ENCODE results near the gene RBM25. TPM values are rescaled to one million over a fixed set of nuclear protein-coding genes. Genes with fewer than 3 reads are reported as not detected.

Gene RBM25
- total RNA-seq, 4 donors from 2014 or later = 64.1 to 87.0 (median 73.8) TPM

DNA sequence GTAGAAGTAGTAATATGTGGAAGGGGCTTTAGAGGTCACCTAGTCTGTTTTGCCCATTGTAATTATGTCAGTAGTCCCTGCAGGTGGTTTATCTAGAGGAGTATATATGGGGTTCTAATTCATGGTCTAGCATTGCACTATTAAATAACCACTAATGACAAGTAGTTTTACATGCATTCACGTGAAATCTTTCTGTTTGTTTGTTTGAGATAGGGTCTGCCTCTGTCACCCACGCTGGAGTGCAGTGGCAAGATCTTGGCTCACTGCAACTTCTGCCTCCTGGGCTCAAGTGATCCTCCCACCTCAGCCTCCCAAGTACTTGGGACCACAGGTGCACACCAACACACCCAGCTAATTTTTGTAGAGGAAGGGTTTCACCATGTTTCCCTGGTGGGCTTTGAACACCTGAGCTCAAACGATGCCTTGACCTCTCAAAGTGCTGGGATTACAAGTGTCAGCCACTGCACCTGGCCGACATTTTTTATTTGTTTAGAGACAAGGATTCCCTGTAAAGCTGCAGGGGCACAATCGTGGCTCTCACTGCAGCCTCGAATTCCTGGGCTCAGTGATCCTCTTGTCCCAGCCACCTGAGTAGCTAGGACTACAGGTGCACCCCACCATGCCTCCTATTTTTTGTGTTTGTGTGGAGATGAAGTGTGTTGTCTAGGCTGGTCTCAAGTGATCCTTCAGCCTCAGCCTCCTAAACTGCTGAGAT is 66.0 kb downstream of the RBM25 start:
- TF ChIP-seq CTCF (IDR thresholded peaks at IDR 0.05; ENCODE audit: low read depth) = no peak

GRCh38 chr14:73125169-73125588 is 66.8 kb downstream of the RBM25 start:
- TF ChIP-seq CTCF (IDR thresholded peaks at IDR 0.05; ENCODE audit: low read depth) = no peak

DNA sequence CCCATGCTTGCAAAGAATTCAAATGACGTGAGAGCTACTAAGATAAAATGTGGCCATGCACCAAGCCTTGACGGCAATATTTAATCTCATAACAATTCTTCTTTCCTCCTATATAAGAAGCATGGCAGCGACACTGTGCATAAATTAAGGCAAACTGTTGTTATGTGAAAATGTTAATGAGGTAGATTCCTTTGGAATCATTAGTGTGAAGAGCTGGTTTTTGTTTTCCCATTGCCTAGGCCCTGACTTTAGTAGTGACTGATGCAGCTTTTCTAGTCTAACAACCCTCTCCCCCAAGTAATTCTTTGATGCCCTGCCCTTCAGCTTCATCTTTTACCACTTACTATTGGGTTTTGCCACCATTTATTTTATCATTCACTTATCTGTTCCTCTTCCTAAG is 67.4 kb downstream of the RBM25 start:
- no peak for TF ChIP-seq CTCF (IDR thresholded peaks at IDR 0.05; ENCODE audit: low read depth)

DNA sequence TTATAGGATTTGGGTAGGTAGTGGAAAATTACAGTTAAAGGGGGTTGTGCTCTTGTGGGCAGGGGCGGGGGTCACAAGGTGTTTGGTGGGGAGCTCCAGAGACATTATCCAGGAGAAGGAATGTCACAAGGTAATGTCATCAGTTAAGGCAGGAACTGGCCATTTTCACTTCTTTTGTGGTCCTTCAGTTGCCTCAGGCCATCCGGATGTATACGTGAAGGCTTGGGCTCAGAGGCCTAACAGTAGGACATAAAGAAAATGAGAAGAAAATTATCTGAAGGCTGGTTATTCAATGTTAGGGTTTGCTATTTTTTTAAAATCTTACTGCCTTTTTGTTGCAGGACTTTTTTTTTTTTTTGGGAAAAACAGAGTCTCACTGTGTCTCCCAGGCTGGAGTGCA is 75.5 kb downstream of the RBM25 start:
- no peak for TF ChIP-seq CTCF (IDR thresholded peaks at IDR 0.05; ENCODE audit: low read depth)

GRCh38 chr14:73136085-73136386 is 77.7 kb downstream of the RBM25 start:
- no peak for TF ChIP-seq CTCF (IDR thresholded peaks at IDR 0.05; ENCODE audit: low read depth)

- no peak for TF ChIP-seq CTCF (IDR thresholded peaks at IDR 0.05; ENCODE audit: low read depth)
These were observed 78.3 kb downstream of the RBM25 start, which contains the start of gene PSEN1 for GRCh38 chr14:73136387-73137225. TSS of gene PSEN1 (plus strand) at chr14:73136507. CDS start at chr14:73148020, 11,513 bp downstream.

GRCh38 chr14:73140811-73141323 is 82.5 kb downstream of the RBM25 start:
- no peak for TF ChIP-seq CTCF (IDR thresholded peaks at IDR 0.05; ENCODE audit: low read depth)
